Neural progenitor cell (in vitro differentiated cells): ENCODE data around the gene TNFRSF14. TPM values are rescaled to one million over a fixed set of nuclear protein-coding genes. Genes with fewer than 3 reads are reported as not detected.

Experiments
- DNase-seq: peaks from one replicate; pipeline ENCODE4 v3.0.0-alpha.2; 2016; ENCODE audit warnings: low spot score
- H2AFZ ChIP-seq: fragments of 200-600 bp; sonication (generic); replicated peaks from 2 replicates; pipeline ENCODE4 v1.6.1; 2016; ENCODE audit warnings: antibody characterized with exemption
- H3F3A ChIP-seq: fragments of 200-600 bp; sonication (generic); 2 replicates; pipeline ENCODE4 v1.6.1; 2016; ENCODE audit warnings: antibody characterized with exemption, low read depth
- H3K27ac ChIP-seq: fragments of 200-600 bp; sonication (generic); 2 replicates; pipeline ENCODE4 v1.5.1; 2016; ENCODE audit warnings: mild to moderate bottlenecking
- H3K27me3 ChIP-seq: fragments of 200-600 bp; sonication (generic); 2 replicates; pipeline ENCODE4 v1.6.1; 2016; ENCODE audit warnings: mild to moderate bottlenecking, moderate library complexity
- H3K36me3 ChIP-seq: fragments of 200-600 bp; sonication (generic); 2 replicates; pipeline ENCODE4 v1.5.1; 2016
- H3K4me1 ChIP-seq: fragments of 200-600 bp; sonication (generic); 2 replicates; pipeline ENCODE4 v1.6.1; 2016; ENCODE audit warnings: mixed run types
- H3K4me2 ChIP-seq: fragments of 200-600 bp; sonication (generic); 2 replicates; pipeline ENCODE4 v1.6.1; 2016
- H3K4me3 ChIP-seq: fragments of 200-600 bp; sonication (generic); 2 replicates; pipeline ENCODE4 v1.5.1; 2016
- H3K79me2 ChIP-seq: fragments of 200-600 bp; sonication (generic); 2 replicates; pipeline ENCODE4 v1.6.1; 2016; ENCODE audit warnings: low read depth
- H3K9ac ChIP-seq: fragments of 200-600 bp; sonication (generic); 2 replicates; pipeline ENCODE4 v1.6.1; 2016
- H3K9me3 ChIP-seq: fragments of 200-600 bp; sonication (generic); 2 replicates; pipeline ENCODE4 v1.5.1; 2016; ENCODE audit warnings: low read depth
- H4K20me1 ChIP-seq: fragments of 200-600 bp; sonication (generic); 2 replicates; pipeline ENCODE4 v1.6.1; 2016; ENCODE audit warnings: low read depth
- H3K27ac Mint-ChIP-seq: 3 replicates; pipeline ENCODE4 v1.8.0; 2021; ENCODE audit warnings: mixed read lengths
- H3K27me3 Mint-ChIP-seq: 2 replicates; pipeline ENCODE4 v1.8.0; 2022; ENCODE audit warnings: low read depth, mild to moderate bottlenecking, inconsistent platforms, moderate library complexity, mixed read lengths; ENCODE audit not compliant: insufficient read depth
- H3K36me3 Mint-ChIP-seq: 3 replicates; pipeline ENCODE4 v1.8.0; 2021; ENCODE audit warnings: mixed read lengths
- H3K4me1 Mint-ChIP-seq: 3 replicates; pipeline ENCODE4 v1.8.0; 2021; ENCODE audit warnings: mixed read lengths
- H3K4me3 Mint-ChIP-seq: 3 replicates; pipeline ENCODE4 v1.8.0; 2021; ENCODE audit warnings: mild to moderate bottlenecking, moderate library complexity, mixed read lengths
- H3K9me3 Mint-ChIP-seq: 3 replicates; pipeline ENCODE4 v1.8.0; 2020; ENCODE audit warnings: mixed read lengths
- EZH2 ChIP-seq: fragments of 200-600 bp; sonication (generic); IDR thresholded peaks from 2 replicates; pipeline ENCODE4 v1.6.1; 2017; ENCODE audit warnings: antibody characterized with exemption, mild to moderate bottlenecking, moderate library complexity
- EZH2phosphoT487 ChIP-seq: fragments of 200-600 bp; sonication (generic); IDR thresholded peaks from 2 replicates; pipeline ENCODE4 v1.6.1; 2017; ENCODE audit warnings: antibody characterized with exemption
- total RNA-seq: library from RNA; depleted of rRNA; stranded (reverse); fragments of >200 nt; gene quantifications from 2 replicates; pipeline ENCODE4 v1.2.3, GENCODE V29; 2015; ENCODE audit warnings: low replicate concordance
- TF ChIP-seq, protein P1 (sequence below): fragments of 200-600 bp; sonication (generic); IDR thresholded peaks from 2 replicates; pipeline ENCODE4 v1.5.1; 2017; ENCODE audit warnings: antibody characterized with exemption, mild to moderate bottlenecking

The TNFRSF14 gene
- total RNA-seq, 1 donor from 2014 or later: not detected

DNA sequence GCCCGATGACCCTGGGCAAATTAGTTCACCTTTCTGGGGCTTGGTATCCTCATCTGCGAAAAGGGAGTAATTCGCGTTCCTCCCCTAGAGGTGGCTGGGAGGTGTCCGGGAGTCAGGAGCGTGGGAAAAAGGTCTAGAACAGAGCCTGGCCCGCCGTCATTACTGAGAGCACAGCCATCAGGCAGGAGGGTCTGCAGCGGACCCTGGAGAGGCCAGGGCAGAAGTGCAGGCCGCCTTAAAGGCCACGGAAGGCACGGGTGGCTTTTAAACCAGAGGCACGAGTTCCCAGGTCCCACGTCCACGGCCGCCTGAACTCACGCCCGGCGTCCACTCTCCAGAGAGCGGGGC is 30.6 kb upstream of the TNFRSF14 start:
- no peak for DNase-seq
- H3K4me3 ChIP-seq: peak overlapping the region; percentile 94
- H3K9ac ChIP-seq: peak overlapping the region; percentile 78
- no peak overlapping the region for H3K27ac ChIP-seq
- H3K79me2 ChIP-seq: peaks cover 44% of the 10 kb centered on the region
- H3K4me1 Mint-ChIP-seq: peaks cover 35% of the 10 kb centered on the region
- no peak overlapping the region for H2AFZ ChIP-seq
- TF ChIP-seq EZH2phosphoT487 (no peak), EZH2 (no peak)
- TF ChIP-seq, protein P1, sequence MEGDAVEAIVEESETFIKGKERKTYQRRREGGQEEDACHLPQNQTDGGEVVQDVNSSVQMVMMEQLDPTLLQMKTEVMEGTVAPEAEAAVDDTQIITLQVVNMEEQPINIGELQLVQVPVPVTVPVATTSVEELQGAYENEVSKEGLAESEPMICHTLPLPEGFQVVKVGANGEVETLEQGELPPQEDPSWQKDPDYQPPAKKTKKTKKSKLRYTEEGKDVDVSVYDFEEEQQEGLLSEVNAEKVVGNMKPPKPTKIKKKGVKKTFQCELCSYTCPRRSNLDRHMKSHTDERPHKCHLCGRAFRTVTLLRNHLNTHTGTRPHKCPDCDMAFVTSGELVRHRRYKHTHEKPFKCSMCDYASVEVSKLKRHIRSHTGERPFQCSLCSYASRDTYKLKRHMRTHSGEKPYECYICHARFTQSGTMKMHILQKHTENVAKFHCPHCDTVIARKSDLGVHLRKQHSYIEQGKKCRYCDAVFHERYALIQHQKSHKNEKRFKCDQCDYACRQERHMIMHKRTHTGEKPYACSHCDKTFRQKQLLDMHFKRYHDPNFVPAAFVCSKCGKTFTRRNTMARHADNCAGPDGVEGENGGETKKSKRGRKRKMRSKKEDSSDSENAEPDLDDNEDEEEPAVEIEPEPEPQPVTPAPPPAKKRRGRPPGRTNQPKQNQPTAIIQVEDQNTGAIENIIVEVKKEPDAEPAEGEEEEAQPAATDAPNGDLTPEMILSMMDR: no peak
- peaks cover 41% of the 10 kb centered on the region for H3K27me3 ChIP-seq
- H4K20me1 ChIP-seq: peaks cover 84% of the 10 kb centered on the region
- no peaks in the 10 kb centered on the region for H3K36me3 ChIP-seq
- H3F3A ChIP-seq: peaks cover 16% of the 10 kb centered on the region
- no peaks in the 10 kb centered on the region for H3K9me3 ChIP-seq
- H3K27me3 Mint-ChIP-seq: peaks cover 9% of the 10 kb centered on the region
- peak overlapping the region; percentile 96 for H3K4me3 Mint-ChIP-seq
- H3K36me3 Mint-ChIP-seq: peaks cover 7% of the 10 kb centered on the region
- H3K27ac Mint-ChIP-seq: no peak overlapping the region
- H3K4me2 ChIP-seq: peak overlapping the region; percentile 97
- no peaks in the 10 kb centered on the region for H3K9me3 Mint-ChIP-seq
- H3K4me1 ChIP-seq: peaks cover 33% of the 10 kb centered on the region

DNA sequence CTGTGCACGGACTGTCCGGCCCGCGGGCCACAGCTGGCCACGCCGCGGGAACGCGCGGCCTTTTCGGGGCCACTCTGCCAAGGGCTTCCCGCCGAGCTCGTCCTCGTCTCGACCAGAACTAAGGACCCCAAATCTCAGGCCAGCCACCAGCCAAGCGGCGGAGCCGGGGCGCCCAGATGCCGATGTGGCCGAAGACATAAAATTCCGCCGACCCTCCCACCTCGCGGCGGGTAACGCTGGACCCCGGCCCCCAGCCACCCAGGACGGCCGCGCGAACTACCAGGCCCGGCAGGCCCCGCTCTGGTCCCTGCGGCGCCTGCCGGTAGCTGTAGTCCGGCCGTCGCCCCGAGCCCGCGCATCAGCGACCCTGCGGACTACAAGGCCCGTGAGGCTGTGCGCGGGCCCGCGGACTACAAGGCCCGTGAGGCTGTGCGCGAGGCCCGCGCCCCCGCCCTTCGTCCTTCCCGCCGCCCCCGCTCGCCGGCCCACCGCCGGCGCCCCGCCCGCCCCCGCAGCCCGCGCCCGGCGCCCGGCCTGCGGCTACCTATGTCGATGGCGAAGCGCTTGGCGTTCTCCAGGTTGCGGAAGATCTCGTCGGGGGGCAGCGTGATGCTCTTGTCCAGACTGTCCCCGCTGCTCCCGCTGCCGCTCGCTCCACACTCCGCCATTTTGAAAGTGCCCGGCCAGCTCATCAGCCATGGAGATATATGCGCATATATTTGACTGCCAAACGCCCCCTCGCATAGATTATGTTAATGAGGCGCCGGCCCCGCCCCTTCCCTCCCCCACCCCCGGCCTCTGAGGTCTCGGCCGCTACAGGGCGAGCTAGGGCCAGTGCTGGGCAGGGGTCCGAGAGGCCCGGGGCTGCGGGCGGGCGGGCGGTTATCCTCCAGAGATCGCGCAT is 30.0 kb upstream of the TNFRSF14 start, which contains the start of gene PANK4:
Gene PANK4 (minus strand): TSS at position 677 of the 904 bp plus-strand sequence. CDS start 9 bp downstream, at position 668.
- peaks cover 44% of the 10 kb centered on the region for H3K79me2 ChIP-seq
- H3K4me3 Mint-ChIP-seq: peak within 1 kb of the TSS; percentile 96
- no peaks in the 10 kb centered on the region for H3K9me3 Mint-ChIP-seq
- H3K4me2 ChIP-seq: peak within 1 kb of the TSS; percentile 97
- no peak for TF ChIP-seq EZH2phosphoT487
- TF ChIP-seq, protein P1: no peak
- no peak for TF ChIP-seq EZH2
- H3K4me1 Mint-ChIP-seq: peaks cover 36% of the 10 kb centered on the region
- peaks cover under 1% of the 10 kb centered on the region for H3K36me3 Mint-ChIP-seq
- DNase-seq: peak; percentile 99
- no peak within 1 kb of the TSS for H2AFZ ChIP-seq
- peaks cover 47% of the 10 kb centered on the region for H3K27me3 ChIP-seq
- no peaks in the 10 kb centered on the region for H3K36me3 ChIP-seq
- H3K9me3 ChIP-seq: no peaks in the 10 kb centered on the region
- peaks cover 78% of the 10 kb centered on the region for H4K20me1 ChIP-seq
- peak within 1 kb of the TSS; percentile 94 for H3K4me3 ChIP-seq
- peak within 1 kb of the TSS; percentile 98 for H3K27ac Mint-ChIP-seq
- peaks cover 39% of the 10 kb centered on the region for H3K4me1 ChIP-seq
- H3F3A ChIP-seq: peaks cover 22% of the 10 kb centered on the region
- peaks cover 9% of the 10 kb centered on the region for H3K27me3 Mint-ChIP-seq
- H3K9ac ChIP-seq: peak within 1 kb of the TSS; percentile 78
- H3K27ac ChIP-seq: no peak within 1 kb of the TSS

DNA sequence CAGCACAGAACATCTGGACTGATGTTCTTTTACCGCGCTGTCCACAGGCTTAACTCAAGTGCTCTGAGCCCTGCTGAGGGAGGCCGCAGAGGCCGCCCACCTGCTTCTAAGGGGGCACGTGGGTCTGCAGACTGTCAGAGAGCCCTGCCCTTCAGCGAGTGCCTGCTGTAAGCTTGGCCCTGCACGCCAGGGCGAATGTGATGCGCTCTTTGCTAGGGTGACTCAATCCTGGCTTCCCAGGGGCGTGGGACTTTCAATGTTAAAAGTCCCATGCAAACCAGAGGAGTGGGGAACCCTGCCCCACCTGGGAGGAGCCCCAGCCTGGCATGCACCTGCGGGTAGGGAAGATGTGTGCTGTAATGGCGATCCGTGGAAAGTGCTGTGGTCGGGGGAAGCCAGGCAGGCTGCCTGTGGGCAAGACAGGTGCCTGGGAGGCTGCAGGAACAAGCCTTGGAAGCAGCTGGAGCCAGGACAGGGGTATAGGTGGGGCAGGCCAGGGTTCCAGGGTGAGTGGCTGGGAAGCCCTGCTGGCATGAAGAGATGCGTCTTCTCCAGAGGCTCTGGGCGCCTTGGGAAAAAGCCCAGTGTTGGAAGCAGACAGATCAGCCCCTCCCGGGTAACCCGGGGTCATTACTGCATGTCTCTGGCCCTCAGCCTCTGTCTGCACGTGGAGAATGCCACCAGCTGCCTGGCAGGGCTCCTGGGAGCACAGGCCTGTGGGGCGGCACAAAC is 29.2 kb upstream of the TNFRSF14 start:
- no peak for DNase-seq
- no peak overlapping the region for H3K9ac ChIP-seq
- H3K4me1 ChIP-seq: peaks cover 43% of the 10 kb centered on the region
- H4K20me1 ChIP-seq: peaks cover 70% of the 10 kb centered on the region
- H3K79me2 ChIP-seq: peaks cover 40% of the 10 kb centered on the region
- TF ChIP-seq EZH2phosphoT487 (no peak), EZH2 (no peak)
- TF ChIP-seq, protein P1: no peak
- H3K4me2 ChIP-seq: peak overlapping the region; percentile 72
- peaks cover 23% of the 10 kb centered on the region for H3F3A ChIP-seq
- Mint-ChIP-seq H3K27me3 (peaks cover 12% of the 10 kb centered on the region), H3K9me3 (no peaks in the 10 kb centered on the region), H3K36me3 (no peaks in the 10 kb centered on the region), H3K27ac (no peak overlapping the region), H3K4me3 (peak overlapping the region; percentile 96), H3K4me1 (peaks cover 42% of the 10 kb centered on the region)
- no peak overlapping the region for H2AFZ ChIP-seq
- no peaks in the 10 kb centered on the region for H3K36me3 ChIP-seq
- H3K27me3 ChIP-seq: peaks cover 55% of the 10 kb centered on the region
- H3K4me3 ChIP-seq: peak overlapping the region; percentile 94
- H3K27ac ChIP-seq: no peak overlapping the region
- no peaks in the 10 kb centered on the region for H3K9me3 ChIP-seq
